ENCODE results near the gene GRIN2A. TPM values are rescaled to one million over a fixed set of nuclear protein-coding genes. Genes with fewer than 3 reads are reported as not detected.

Gene GRIN2A
- total RNA-seq, 2 donors from 2014 or later, result not detected

GRCh38 chr16:9949396-9949795, 232.8 kb downstream of the GRIN2A start:
- H3K4me3 Mint-ChIP-seq, result no peak overlapping the region
- no peak overlapping the region for H3K27ac Mint-ChIP-seq
- H3K36me3 Mint-ChIP-seq (ENCODE audit: low read depth), result no peaks in the 10 kb centered on the region
- no peaks in the 10 kb centered on the region for H3K4me1 Mint-ChIP-seq
- H3K9me3 Mint-ChIP-seq, result peaks cover 12% of the 10 kb centered on the region
- peaks cover 9% of the 10 kb centered on the region for H3K27me3 Mint-ChIP-seq
- no peak for ATAC-seq (replicated peaks)

DNA sequence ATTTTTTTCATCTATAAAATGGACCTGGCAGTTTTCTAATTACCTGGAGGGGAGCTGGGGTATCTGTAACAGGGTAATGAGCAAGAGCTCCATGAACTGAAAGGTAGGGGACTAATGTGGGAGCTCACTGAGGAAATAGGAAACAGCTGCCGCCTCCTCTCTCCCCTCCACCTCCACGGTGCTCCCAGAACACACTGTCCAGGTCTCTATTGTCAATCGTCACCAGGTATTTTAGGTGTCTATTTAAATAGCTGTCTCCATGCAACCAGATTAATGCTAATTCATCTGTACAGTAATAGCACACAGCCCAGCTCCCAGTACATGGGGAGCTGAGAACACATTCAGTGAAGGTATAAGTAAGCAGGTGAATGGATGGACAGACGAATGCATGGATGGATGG, 233.3 kb downstream of the GRIN2A start:
- Mint-ChIP-seq H3K27me3 (peaks cover 9% of the 10 kb centered on the region), H3K36me3 (ENCODE audit: low read depth) (no peaks in the 10 kb centered on the region), H3K27ac (no peak overlapping the region), H3K4me1 (no peaks in the 10 kb centered on the region), H3K4me3 (no peak overlapping the region), H3K9me3 (peaks cover 13% of the 10 kb centered on the region)
- no peak for ATAC-seq (replicated peaks)

DNA sequence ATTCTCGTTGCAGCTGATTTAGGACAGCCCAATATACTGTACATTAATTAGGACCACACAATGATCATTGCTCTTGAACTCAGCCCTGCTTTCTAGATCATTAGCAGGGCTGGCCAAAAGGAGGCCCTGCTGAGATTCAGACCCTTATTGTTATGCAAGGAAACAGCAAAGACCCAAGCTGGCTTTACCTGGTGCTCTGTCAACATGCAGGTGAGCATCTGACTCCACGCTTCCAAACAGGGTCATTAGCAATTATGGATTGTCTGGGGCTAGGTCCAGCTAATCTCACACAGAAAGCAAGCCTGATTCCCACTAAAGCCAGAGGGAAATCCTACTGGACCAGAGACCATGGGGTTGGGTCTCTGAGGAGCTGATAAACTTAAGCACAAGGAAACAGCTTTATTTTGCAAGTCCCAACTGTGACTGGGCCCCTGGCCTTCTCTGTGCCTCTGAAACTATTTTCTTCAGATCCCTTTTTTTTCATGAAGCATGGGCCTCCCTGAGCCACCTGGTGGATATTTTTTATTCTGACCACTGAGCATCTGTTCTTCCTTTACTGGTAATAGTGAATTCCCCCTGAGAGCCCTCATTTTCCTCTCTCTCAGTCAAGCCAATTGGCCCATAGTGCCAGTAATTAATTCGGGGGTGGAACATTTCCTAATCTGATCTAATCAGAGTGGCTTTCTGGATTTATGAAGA, 236.1 kb downstream of the GRIN2A start:
- peaks cover 13% of the 10 kb centered on the region for H3K9me3 Mint-ChIP-seq
- no peak overlapping the region for H3K4me3 Mint-ChIP-seq
- H3K27me3 Mint-ChIP-seq, result peaks cover 9% of the 10 kb centered on the region
- no peak overlapping the region for H3K27ac Mint-ChIP-seq
- no peaks in the 10 kb centered on the region for H3K4me1 Mint-ChIP-seq
- no peak for ATAC-seq (replicated peaks)
- H3K36me3 Mint-ChIP-seq (ENCODE audit: low read depth), result no peaks in the 10 kb centered on the region

- H3K9me3 Mint-ChIP-seq, result peaks cover 7% of the 10 kb centered on the region
- no peak overlapping the region for H3K27ac Mint-ChIP-seq
- H3K27me3 Mint-ChIP-seq, result peaks cover 3% of the 10 kb centered on the region
- ATAC-seq (replicated peaks), result no peak
- H3K4me1 Mint-ChIP-seq, result no peaks in the 10 kb centered on the region
- no peak overlapping the region for H3K4me3 Mint-ChIP-seq
- H3K36me3 Mint-ChIP-seq (ENCODE audit: low read depth), result no peaks in the 10 kb centered on the region
Observed at GRCh38 chr16:9943121-9943520, 239.1 kb downstream of the GRIN2A start.

DNA sequence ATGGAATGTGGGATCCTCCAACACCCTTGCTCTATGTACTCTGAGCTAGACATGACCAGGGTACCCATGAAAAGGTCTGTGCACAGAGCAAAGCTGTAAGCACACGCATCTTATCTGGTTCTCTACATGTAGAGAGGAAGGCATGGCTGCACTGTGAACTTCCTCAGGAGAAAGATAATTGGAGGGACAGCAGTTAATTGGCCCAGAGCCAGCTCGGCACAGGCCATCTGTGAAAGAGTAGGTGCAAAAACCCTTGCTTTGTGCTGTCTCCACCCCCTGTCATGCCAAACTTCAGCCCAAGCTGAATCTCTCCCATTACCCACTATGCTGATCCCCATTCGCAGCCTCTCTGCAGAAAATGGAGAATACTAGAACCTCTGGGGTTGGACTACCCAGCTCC, 241.0 kb downstream of the GRIN2A start:
- Mint-ChIP-seq H3K27me3 (peaks cover 3% of the 10 kb centered on the region), H3K4me3 (no peak overlapping the region), H3K4me1 (no peaks in the 10 kb centered on the region)

GRCh38 chr16:9934723-9935508, 247.3 kb downstream of the GRIN2A start:
- H3K36me3 Mint-ChIP-seq (ENCODE audit: low read depth), result no peaks in the 10 kb centered on the region
- no peaks in the 10 kb centered on the region for H3K4me1 Mint-ChIP-seq
- H3K9me3 Mint-ChIP-seq, result no peaks in the 10 kb centered on the region
- no peak overlapping the region for H3K4me3 Mint-ChIP-seq
- H3K27me3 Mint-ChIP-seq, result peaks cover 4% of the 10 kb centered on the region
- no peak overlapping the region for H3K27ac Mint-ChIP-seq
- ATAC-seq (replicated peaks), result no peak

More for the DNA sequence above, 241.0 kb downstream of the GRIN2A start:
- Mint-ChIP-seq H3K9me3 (peaks cover 4% of the 10 kb centered on the region), H3K36me3 (ENCODE audit: low read depth) (no peaks in the 10 kb centered on the region), H3K27ac (no peak overlapping the region)
- no peak for ATAC-seq (replicated peaks)

- no peaks in the 10 kb centered on the region for H3K36me3 Mint-ChIP-seq (ENCODE audit: low read depth)
- no peak for ATAC-seq (replicated peaks)
- peaks cover 5% of the 10 kb centered on the region for H3K9me3 Mint-ChIP-seq
- H3K4me3 Mint-ChIP-seq, result no peak overlapping the region
- no peaks in the 10 kb centered on the region for H3K4me1 Mint-ChIP-seq
- peaks cover 8% of the 10 kb centered on the region for H3K27me3 Mint-ChIP-seq
- no peak overlapping the region for H3K27ac Mint-ChIP-seq
Observed at GRCh38 chr16:9932919-9933653, 249.1 kb downstream of the GRIN2A start.

DNA sequence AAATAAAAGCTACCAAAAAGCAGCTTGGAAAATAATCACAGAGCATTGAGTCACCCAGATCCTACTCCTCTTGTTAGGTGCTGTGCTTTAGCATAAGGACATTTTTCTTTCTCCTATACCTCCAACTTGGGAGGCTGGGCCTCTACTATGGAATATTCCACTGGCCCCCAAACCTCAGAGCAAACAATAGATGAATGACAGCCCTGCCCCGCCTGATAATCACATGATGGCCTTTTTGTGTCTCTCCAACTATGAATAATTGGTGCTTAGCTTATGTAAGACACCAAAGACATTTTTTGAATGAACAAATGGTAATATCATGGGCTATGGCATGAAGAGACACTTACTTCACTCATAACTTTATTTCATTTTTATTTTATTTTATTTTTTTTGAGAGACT, 250.2 kb downstream of the GRIN2A start:
- Mint-ChIP-seq H3K4me1 (no peaks in the 10 kb centered on the region), H3K4me3 (no peak overlapping the region), H3K9me3 (peaks cover 5% of the 10 kb centered on the region), H3K36me3 (ENCODE audit: low read depth) (no peaks in the 10 kb centered on the region), H3K27ac (no peak overlapping the region), H3K27me3 (peaks cover 8% of the 10 kb centered on the region)
- no peak for ATAC-seq (replicated peaks)

GRCh38 chr16:9929836-9930235, 252.4 kb downstream of the GRIN2A start:
- no peaks in the 10 kb centered on the region for H3K4me1 Mint-ChIP-seq

GRCh38 chr16:9929313-9929712, 252.9 kb downstream of the GRIN2A start:
- Mint-ChIP-seq H3K9me3 (peaks cover 5% of the 10 kb centered on the region), H3K4me3 (no peak overlapping the region), H3K27me3 (peaks cover 8% of the 10 kb centered on the region)

More at GRCh38 chr16:9929836-9930235, 252.4 kb downstream of the GRIN2A start:
- ATAC-seq (replicated peaks), result no peak
- Mint-ChIP-seq H3K27me3 (peaks cover 8% of the 10 kb centered on the region), H3K27ac (no peak overlapping the region), H3K9me3 (peaks cover 5% of the 10 kb centered on the region), H3K4me3 (no peak overlapping the region), H3K36me3 (ENCODE audit: low read depth) (no peaks in the 10 kb centered on the region)

GRCh38 chr16:9922441-9922840, 259.8 kb downstream of the GRIN2A start:
- no peaks in the 10 kb centered on the region for H3K4me1 Mint-ChIP-seq
- no peak overlapping the region for H3K4me3 Mint-ChIP-seq
- H3K9me3 Mint-ChIP-seq, result peaks cover 3% of the 10 kb centered on the region
- ATAC-seq (replicated peaks), result no peak
- no peaks in the 10 kb centered on the region for H3K36me3 Mint-ChIP-seq (ENCODE audit: low read depth)
- peaks cover 4% of the 10 kb centered on the region for H3K27me3 Mint-ChIP-seq
- H3K27ac Mint-ChIP-seq, result no peak overlapping the region

More at GRCh38 chr16:9929313-9929712, 252.9 kb downstream of the GRIN2A start:
- ATAC-seq (replicated peaks), result no peak
- H3K4me1 Mint-ChIP-seq, result no peaks in the 10 kb centered on the region
- no peak overlapping the region for H3K27ac Mint-ChIP-seq
- H3K36me3 Mint-ChIP-seq (ENCODE audit: low read depth), result no peaks in the 10 kb centered on the region

DNA sequence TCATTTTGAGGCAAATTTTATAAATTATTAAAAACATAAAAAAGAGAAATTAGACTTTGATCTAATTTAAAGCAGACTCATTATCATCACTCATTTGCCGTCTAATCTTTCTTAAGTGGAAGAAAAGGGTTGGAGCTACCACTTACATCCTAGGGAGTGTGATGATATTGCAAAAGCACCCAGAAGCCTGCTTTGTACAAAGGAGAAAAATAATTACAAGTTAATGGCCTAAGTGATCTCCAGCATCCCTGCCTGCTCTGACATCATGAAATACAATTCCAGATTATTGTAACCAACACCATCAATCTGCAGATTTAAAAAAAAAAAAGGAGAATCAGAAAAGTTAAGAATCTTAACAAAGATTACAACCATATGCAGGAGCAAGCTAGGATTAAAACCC, 260.2 kb downstream of the GRIN2A start:
- Mint-ChIP-seq H3K27me3 (peaks cover 4% of the 10 kb centered on the region), H3K4me3 (no peak overlapping the region), H3K27ac (no peak overlapping the region), H3K9me3 (peaks cover 3% of the 10 kb centered on the region), H3K36me3 (ENCODE audit: low read depth) (no peaks in the 10 kb centered on the region), H3K4me1 (no peaks in the 10 kb centered on the region)
- ATAC-seq (replicated peaks), result no peak

- H3K27ac Mint-ChIP-seq, result no peak overlapping the region
Observed at GRCh38 chr16:9919460-9919859, 262.8 kb downstream of the GRIN2A start.

DNA sequence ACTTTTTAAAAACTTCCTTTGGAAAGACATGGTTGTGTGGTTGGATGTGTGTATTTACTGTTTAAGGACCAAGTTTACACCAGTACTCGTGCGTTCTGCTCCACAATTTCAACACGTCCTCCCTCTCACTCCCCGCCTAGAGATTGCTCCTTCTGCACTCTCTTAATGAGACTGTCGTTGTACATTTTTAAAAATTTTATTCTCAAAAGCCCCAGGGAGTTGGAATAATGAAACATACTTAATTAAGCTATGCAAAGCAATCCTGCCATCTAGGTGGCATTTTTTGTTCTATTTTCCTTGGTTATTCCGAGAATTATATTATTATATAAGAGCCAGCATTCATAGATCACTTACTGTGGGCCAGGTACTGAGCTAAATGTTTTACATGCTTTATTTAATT, 264.5 kb downstream of the GRIN2A start:
- Mint-ChIP-seq H3K27ac (no peak overlapping the region), H3K4me1 (no peaks in the 10 kb centered on the region), H3K27me3 (peaks cover 4% of the 10 kb centered on the region), H3K4me3 (no peak overlapping the region), H3K36me3 (ENCODE audit: low read depth) (no peaks in the 10 kb centered on the region), H3K9me3 (peaks cover 3% of the 10 kb centered on the region)
- ATAC-seq (replicated peaks), result no peak

More at GRCh38 chr16:9919460-9919859, 262.8 kb downstream of the GRIN2A start:
- H3K36me3 Mint-ChIP-seq (ENCODE audit: low read depth), result no peaks in the 10 kb centered on the region
- H3K4me1 Mint-ChIP-seq, result no peaks in the 10 kb centered on the region
- no peak for ATAC-seq (replicated peaks)
- H3K9me3 Mint-ChIP-seq, result peaks cover 3% of the 10 kb centered on the region
- H3K27me3 Mint-ChIP-seq, result peaks cover 4% of the 10 kb centered on the region
- H3K4me3 Mint-ChIP-seq, result no peak overlapping the region

Data from activated T-helper 17 cell treated with anti-CD3 and anti-CD28 coated beads, Interleukin-2, amount 50 U/mL, for 72 hours (primary cell).